Measurements from ENCODE around the gene LYPD1. TPM values are rescaled to one million over a fixed set of nuclear protein-coding genes. Genes with fewer than 3 reads are reported as not detected.
A peak's percentile ranks its signal among the peaks of the same experiment; 100 is the strongest.

Gene LYPD1
- total RNA-seq, 1 donor from 2014 or later, result 17.4 TPM

GRCh38 chr2:132667706-132668105 is 2.3 kb downstream of the LYPD1 start:
- Mint-ChIP-seq H3K27ac (ENCODE audit: unreplicated experiment) (no peak overlapping the region), H3K27me3 (ENCODE audit: low read depth) (peaks cover 27% of the 10 kb centered on the region), H3K36me3 (ENCODE audit: low read depth) (peaks cover under 1% of the 10 kb centered on the region), H3K4me3 (peak overlapping the region; percentile 93), H3K4me1 (peaks cover 33% of the 10 kb centered on the region), H3K9me3 (no peaks in the 10 kb centered on the region)
- no peak for TF ChIP-seq CTCF (conservative IDR thresholded peaks at IDR 0.05)
- no peak for DNase-seq (ENCODE audit: low read depth, low spot score)

GRCh38 chr2:132665401-132666140 is 4.4 kb downstream of the LYPD1 start:
- Mint-ChIP-seq H3K36me3 (ENCODE audit: low read depth) (peaks cover 7% of the 10 kb centered on the region), H3K27me3 (ENCODE audit: low read depth) (peaks cover 21% of the 10 kb centered on the region), H3K9me3 (no peaks in the 10 kb centered on the region), H3K27ac (ENCODE audit: unreplicated experiment) (no peak overlapping the region), H3K4me1 (peaks cover 21% of the 10 kb centered on the region), H3K4me3 (no peak overlapping the region)
- no peak for DNase-seq (ENCODE audit: low read depth, low spot score)
- no peak for TF ChIP-seq CTCF (conservative IDR thresholded peaks at IDR 0.05)

- Mint-ChIP-seq H3K27ac (ENCODE audit: unreplicated experiment) (no peak overlapping the region), H3K27me3 (ENCODE audit: low read depth) (peaks cover 17% of the 10 kb centered on the region), H3K9me3 (no peaks in the 10 kb centered on the region), H3K4me3 (no peak overlapping the region), H3K4me1 (peaks cover 21% of the 10 kb centered on the region), H3K36me3 (ENCODE audit: low read depth) (peaks cover 7% of the 10 kb centered on the region)
- no peak for TF ChIP-seq CTCF (conservative IDR thresholded peaks at IDR 0.05)
- DNase-seq (ENCODE audit: low read depth, low spot score), result no peak
Measured at GRCh38 chr2:132664096-132664495, 5.9 kb downstream of the LYPD1 start.

- H3K9me3 Mint-ChIP-seq, result no peaks in the 10 kb centered on the region
- no peak overlapping the region for H3K4me3 Mint-ChIP-seq
- TF ChIP-seq CTCF (conservative IDR thresholded peaks at IDR 0.05), result no peak
- H3K4me1 Mint-ChIP-seq, result peaks cover 10% of the 10 kb centered on the region
- DNase-seq (ENCODE audit: low read depth, low spot score), result no peak
- peaks cover 10% of the 10 kb centered on the region for H3K36me3 Mint-ChIP-seq (ENCODE audit: low read depth)
- H3K27ac Mint-ChIP-seq (ENCODE audit: unreplicated experiment), result no peak overlapping the region
- peaks cover 9% of the 10 kb centered on the region for H3K27me3 Mint-ChIP-seq (ENCODE audit: low read depth)
Measured at GRCh38 chr2:132662732-132663131, 7.3 kb downstream of the LYPD1 start.

- Mint-ChIP-seq H3K36me3 (ENCODE audit: low read depth) (peaks cover 10% of the 10 kb centered on the region), H3K27ac (ENCODE audit: unreplicated experiment) (no peak overlapping the region), H3K4me3 (no peak overlapping the region), H3K9me3 (no peaks in the 10 kb centered on the region), H3K4me1 (peaks cover 13% of the 10 kb centered on the region), H3K27me3 (ENCODE audit: low read depth) (no peaks in the 10 kb centered on the region)
- no peak for TF ChIP-seq CTCF (conservative IDR thresholded peaks at IDR 0.05)
- DNase-seq (ENCODE audit: low read depth, low spot score), result no peak
Measured at GRCh38 chr2:132659331-132659730, 10.7 kb downstream of the LYPD1 start.
